WTC11 (cell line): ENCODE data around the gene KCND2. TPM values are rescaled to one million over a fixed set of nuclear protein-coding genes. Genes with fewer than 3 reads are reported as not detected.

Experiments used
- ATAC-seq: fragments of 200-7000 bp; cut with Tn5 transposase; 2 replicates; pipeline ENCODE4 v1.10.0; 2021; ENCODE audit warnings: mild to moderate bottlenecking, moderate library complexity
- CTCF ChIA-PET: fragments of 300-600 bp; sonication (Branson Sonifier 250); formaldehyde crosslinking; loops from one replicate; lab custom pipeline; 2021; ENCODE audit warnings: antibody characterized with exemption; lab: Charles Lee
- POLR2A ChIA-PET: fragments of 350-600 bp; sonication (Branson Sonifier 250); formaldehyde crosslinking; loops from one replicate; lab custom pipeline; 2021; ENCODE audit warnings: antibody characterized with exemption; lab: Charles Lee
- DNase-seq: peaks from one replicate; pipeline ENCODE4 v3.0.0; 2021; ENCODE audit warnings: low spot score
- H3K27ac Mint-ChIP-seq: 2 replicates; pipeline ENCODE4 v1.8.0; 2021; ENCODE audit warnings: mixed read lengths
- H3K27me3 Mint-ChIP-seq: 2 replicates; pipeline ENCODE4 v1.8.0; 2021; ENCODE audit warnings: low read depth, mild to moderate bottlenecking, moderate library complexity, mixed read lengths
- H3K36me3 Mint-ChIP-seq: 2 replicates; pipeline ENCODE4 v1.8.0; 2021; ENCODE audit warnings: mixed read lengths
- H3K4me1 Mint-ChIP-seq: 2 replicates; pipeline ENCODE4 v1.8.0; 2022; ENCODE audit warnings: mixed read lengths
- H3K4me3 Mint-ChIP-seq: 2 replicates; pipeline ENCODE4 v1.8.0; 2021; ENCODE audit warnings: mild to moderate bottlenecking, moderate library complexity, mixed read lengths
- H3K9me3 Mint-ChIP-seq: 2 replicates; pipeline ENCODE4 v1.8.0; 2021; ENCODE audit warnings: mixed read lengths
- CBFB ChIP-seq: sonication (generic); formaldehyde crosslinking; IDR thresholded peaks from 2 replicates; pipeline ENCODE4 v1.8.1; 2022; ENCODE audit warnings: mild to moderate bottlenecking, low read depth, missing genetic modification reagents
- CREB1 ChIP-seq: sonication (generic); formaldehyde crosslinking; IDR thresholded peaks from 2 replicates; pipeline ENCODE4 v1.8.0; 2023; ENCODE audit warnings: mild to moderate bottlenecking, missing genetic modification reagents
- E2F4 ChIP-seq: sonication (generic); formaldehyde crosslinking; IDR thresholded peaks from 2 replicates; pipeline ENCODE4 v1.8.1; 2022; ENCODE audit warnings: low read depth, mild to moderate bottlenecking, moderate library complexity, missing genetic modification reagents, borderline replicate concordance
- FOXP4 ChIP-seq: sonication (generic); formaldehyde crosslinking; IDR thresholded peaks from 2 replicates; pipeline ENCODE4 v1.8.0; 2022; ENCODE audit warnings: mild to moderate bottlenecking, missing genetic modification reagents
- GABPB1 ChIP-seq: sonication (generic); formaldehyde crosslinking; IDR thresholded peaks from 2 replicates; pipeline ENCODE4 v1.8.1; 2023; ENCODE audit warnings: mild to moderate bottlenecking, missing genetic modification reagents
- JUN ChIP-seq: sonication (generic); formaldehyde crosslinking; IDR thresholded peaks from 2 replicates; pipeline ENCODE4 v1.8.0; 2023; ENCODE audit warnings: mild to moderate bottlenecking, missing genetic modification reagents
- MLX ChIP-seq: sonication (generic); formaldehyde crosslinking; IDR thresholded peaks from 2 replicates; pipeline ENCODE4 v1.8.1; 2023; ENCODE audit warnings: mild to moderate bottlenecking, missing genetic modification reagents, moderate library complexity
- NFE2L1 ChIP-seq: sonication (generic); formaldehyde crosslinking; IDR thresholded peaks from 2 replicates; pipeline ENCODE4 v1.8.1; 2023; ENCODE audit warnings: missing genetic modification reagents
- SMAD4 ChIP-seq: sonication (generic); formaldehyde crosslinking; IDR thresholded peaks from 2 replicates; pipeline ENCODE4 v1.8.0; 2022; ENCODE audit warnings: mild to moderate bottlenecking, missing genetic modification reagents
- SP1 ChIP-seq: sonication (generic); formaldehyde crosslinking; conservative IDR thresholded peaks from 2 replicates; pipeline ENCODE4 v1.8.1; 2022; ENCODE audit warnings: missing genetic modification reagents
- STAT6 ChIP-seq: sonication (generic); formaldehyde crosslinking; conservative IDR thresholded peaks from 2 replicates; pipeline ENCODE4 v1.8.1; 2023; ENCODE audit warnings: mild to moderate bottlenecking, low read depth, missing genetic modification reagents, moderate library complexity
- TCF7 ChIP-seq: sonication (generic); formaldehyde crosslinking; IDR thresholded peaks from 2 replicates; pipeline ENCODE4 v1.8.0; 2022; ENCODE audit warnings: mild to moderate bottlenecking, low read depth, missing genetic modification reagents, moderate library complexity
- USF2 ChIP-seq: sonication (generic); formaldehyde crosslinking; IDR thresholded peaks from 2 replicates; pipeline ENCODE4 v1.8.1; 2023; ENCODE audit warnings: mild to moderate bottlenecking, missing genetic modification reagents, moderate library complexity
- ZBTB21 ChIP-seq: sonication (generic); formaldehyde crosslinking; IDR thresholded peaks from 2 replicates; pipeline ENCODE4 v1.8.1; 2023; ENCODE audit warnings: mild to moderate bottlenecking, missing genetic modification reagents, borderline replicate concordance
- ZBTB43 ChIP-seq: sonication (generic); formaldehyde crosslinking; IDR thresholded peaks from 2 replicates; pipeline ENCODE4 v1.8.1; 2023; ENCODE audit warnings: mild to moderate bottlenecking, missing genetic modification reagents
- ZMAT4 ChIP-seq: fragments of 250-450 bp; sonication (Bioruptor Pico); IDR thresholded peaks from 2 replicates; pipeline ENCODE4 v1.9.0; 2021; ENCODE audit warnings: mild to moderate bottlenecking
- ZNF263 ChIP-seq: sonication (generic); formaldehyde crosslinking; IDR thresholded peaks from 2 replicates; pipeline ENCODE4 v1.8.1; 2022; ENCODE audit warnings: low read depth, mild to moderate bottlenecking, moderate library complexity, missing genetic modification reagents
- ZNF317 ChIP-seq: sonication (generic); formaldehyde crosslinking; IDR thresholded peaks from 2 replicates; pipeline ENCODE4 v1.8.1; 2023; ENCODE audit warnings: low read depth, mild to moderate bottlenecking, moderate library complexity, missing genetic modification reagents, borderline replicate concordance
- ZNF416 ChIP-seq: fragments of 250-450 bp; sonication (Bioruptor Pico); IDR thresholded peaks from 2 replicates; pipeline ENCODE4 v1.9.0; 2021; ENCODE audit warnings: mild to moderate bottlenecking, inconsistent platforms
- ZNF512 ChIP-seq: sonication (generic); formaldehyde crosslinking; IDR thresholded peaks from 2 replicates; pipeline ENCODE4 v1.8.1; 2022; ENCODE audit warnings: missing genetic modification reagents, borderline replicate concordance
- ZNF671 ChIP-seq: fragments of 250-450 bp; sonication (Bioruptor Pico); IDR thresholded peaks from 2 replicates; pipeline ENCODE4 v1.8.0; 2021; ENCODE audit warnings: mild to moderate bottlenecking
- total RNA-seq: library from RNA; stranded (reverse); gene quantifications from 3 replicates; pipeline ENCODE4 v1.2.3, GENCODE V29; 2021

The KCND2 gene
- total RNA-seq, 1 experiment from 2014 or later: 4.6 TPM

GRCh38 chr7:120600607-120601006, 327.6 kb downstream of the KCND2 start:
- TF ChIP-seq ZBTB21 (CRISPR knock-in tag) (no peak), MLX (CRISPR knock-in tag) (no peak), SMAD4 (CRISPR knock-in tag) (no peak), ZNF317 (CRISPR knock-in tag) (no peak), ZNF263 (CRISPR knock-in tag) (no peak), GABPB1 (CRISPR knock-in tag) (no peak), NFE2L1 (CRISPR knock-in tag) (no peak), ZNF512 (CRISPR knock-in tag) (no peak), JUN (CRISPR knock-in tag) (no peak), FOXP4 (CRISPR knock-in tag) (no peak), STAT6 (CRISPR knock-in tag) (no peak), TCF7 (CRISPR knock-in tag) (no peak)
- ATAC-seq (no peak), DNase-seq (no peak)
- Mint-ChIP-seq H3K27ac (no peak overlapping the region), H3K36me3 (no peaks in the 10 kb centered on the region), H3K27me3 (no peaks in the 10 kb centered on the region), H3K9me3 (peaks cover 1% of the 10 kb centered on the region; the same call in 1 of the 2 replicates), H3K4me1 (no peaks in the 10 kb centered on the region; the same call in 1 of the 2 replicates), H3K4me3 (no peak overlapping the region)
- ChIA-PET CTCF (no interaction called here), POLR2A (no interaction called here)

GRCh38 chr7:120603366-120603765, 330.4 kb downstream of the KCND2 start:
- POLR2A ChIA-PET: no interaction called here
- H3K9me3 Mint-ChIP-seq: peaks cover 3% of the 10 kb centered on the region; the same call in 1 of the 2 replicates
- no peak for TF ChIP-seq ZNF671 (CRISPR knock-in tag)
- no peak for TF ChIP-seq ZNF416 (CRISPR knock-in tag)
- TF ChIP-seq, all 79 proteins: peak for 0
- Mint-ChIP-seq H3K27me3 (no peaks in the 10 kb centered on the region), H3K36me3 (no peaks in the 10 kb centered on the region), H3K27ac (no peak overlapping the region), H3K4me1 (no peaks in the 10 kb centered on the region), H3K4me3 (no peak overlapping the region)
- DNase-seq (no peak), ATAC-seq (no peak)
- CTCF ChIA-PET: interaction anchor here (0.9 kb wide), 1 partner anchor 121 kb away, joined by 3 read pairs; no protein-coding TSS in a partner anchor

GRCh38 chr7:120609136-120609753, 336.3 kb downstream of the KCND2 start:
- ChIA-PET CTCF (no interaction called here), POLR2A (no interaction called here)
- Mint-ChIP-seq H3K27me3 (no peaks in the 10 kb centered on the region), H3K36me3 (no peaks in the 10 kb centered on the region), H3K9me3 (peaks cover 3% of the 10 kb centered on the region; the same call in 1 of the 2 replicates), H3K4me3 (no peak overlapping the region), H3K27ac (no peak overlapping the region), H3K4me1 (peaks cover 6% of the 10 kb centered on the region; the same call in 1 of the 2 replicates)
- ATAC-seq (no peak), DNase-seq (no peak)
- TF ChIP-seq CREB1 (CRISPR knock-in tag) (no peak), ZMAT4 (CRISPR knock-in tag) (no peak), USF2 (CRISPR knock-in tag) (no peak), CBFB (CRISPR knock-in tag) (no peak), ZBTB43 (CRISPR knock-in tag) (no peak), E2F4 (CRISPR knock-in tag) (no peak), SP1 (CRISPR knock-in tag) (no peak)
